DOHH2 (cell line): ENCODE data around the gene METRN.
A peak's percentile ranks its signal among the peaks of the same experiment; 100 is the strongest.

Source experiments
- H3F3A ChIP-seq: fragments of 200-600 bp; sonication (generic), shearing (Covaris generic); 2 replicates; pipeline ENCODE4 v1.6.0; 2016; ENCODE audit warnings: antibody characterized with exemption, mild to moderate bottlenecking; ENCODE audit not compliant: control insufficient read depth, insufficient read depth
- H3K27ac ChIP-seq: fragments of 200-600 bp; sonication (generic); 2 replicates; pipeline ENCODE4 v1.5.1; 2014; ENCODE audit warnings: low read depth, mild to moderate bottlenecking, low read length, moderate library complexity
- H3K27me3 ChIP-seq: fragments of 200-600 bp; sonication (generic); 2 replicates; pipeline ENCODE4 v1.6.1; 2014; ENCODE audit warnings: mild to moderate bottlenecking, low read length, mixed read lengths; ENCODE audit not compliant: control insufficient read depth
- H3K36me3 ChIP-seq: fragments of 200-600 bp; sonication (generic); 2 replicates; pipeline ENCODE4 v1.6.1; 2014; ENCODE audit warnings: mild to moderate bottlenecking, low read length, moderate library complexity, mixed read lengths; ENCODE audit not compliant: control insufficient read depth
- H3K4me1 ChIP-seq: fragments of 200-600 bp; sonication (generic); 2 replicates; pipeline ENCODE4 v1.6.1; 2014; ENCODE audit warnings: mild to moderate bottlenecking, low read length, mixed read lengths; ENCODE audit not compliant: control insufficient read depth
- H3K4me2 ChIP-seq: fragments of 200-600 bp; sonication (generic); 2 replicates; pipeline ENCODE4 v1.6.0; 2014; ENCODE audit warnings: mild to moderate bottlenecking, low read length, moderate library complexity
- H3K4me3 ChIP-seq: fragments of 200-600 bp; sonication (generic); 2 replicates; pipeline ENCODE4 v1.5.1; 2014; ENCODE audit warnings: mild to moderate bottlenecking, low read length, mixed read lengths
- H3K79me2 ChIP-seq: fragments of 200-600 bp; sonication (generic); 2 replicates; pipeline ENCODE4 v1.6.1; 2014; ENCODE audit warnings: mild to moderate bottlenecking, low read length, mixed read lengths; ENCODE audit not compliant: control insufficient read depth
- H3K9me2 ChIP-seq: fragments of 200-600 bp; sonication (generic); replicated peaks from 2 replicates; pipeline ENCODE4 v1.6.1; 2014; ENCODE audit warnings: mild to moderate bottlenecking, low read length, mixed read lengths; ENCODE audit not compliant: control insufficient read depth
- H3K9me3 ChIP-seq: fragments of 200-600 bp; sonication (generic); 2 replicates; pipeline ENCODE4 v1.6.1; 2014; ENCODE audit warnings: antibody characterized with exemption, low read length, mixed read lengths; ENCODE audit not compliant: control insufficient read depth, insufficient read depth
- H4K20me1 ChIP-seq: fragments of 200-600 bp; sonication (generic); 2 replicates; pipeline ENCODE4 v1.6.0; 2014; ENCODE audit warnings: low read depth, mild to moderate bottlenecking, antibody characterized with exemption, low read length, moderate library complexity; ENCODE audit not compliant: control insufficient read depth, insufficient read depth
- EZH2phosphoT487 ChIP-seq: fragments of 200-600 bp; sonication (generic); IDR thresholded peaks from 2 replicates; pipeline ENCODE4 v1.6.1; 2017; ENCODE audit warnings: borderline replicate concordance, mild to moderate bottlenecking, antibody characterized with exemption, low read length, moderate library complexity, mixed read lengths
- TF ChIP-seq, protein P1 (sequence below): fragments of 200-600 bp; sonication (generic); IDR thresholded peaks from one replicate; pipeline ENCODE4 v1.5.1; 2014; ENCODE audit warnings: antibody characterized with exemption, mild to moderate bottlenecking, low read depth, low read length; ENCODE audit not compliant: poor library complexity, severe bottlenecking

Gene METRN

GRCh38 chr16:680967-681745 lies 33.8 kb upstream of the METRN start:
- TF ChIP-seq, protein P1, sequence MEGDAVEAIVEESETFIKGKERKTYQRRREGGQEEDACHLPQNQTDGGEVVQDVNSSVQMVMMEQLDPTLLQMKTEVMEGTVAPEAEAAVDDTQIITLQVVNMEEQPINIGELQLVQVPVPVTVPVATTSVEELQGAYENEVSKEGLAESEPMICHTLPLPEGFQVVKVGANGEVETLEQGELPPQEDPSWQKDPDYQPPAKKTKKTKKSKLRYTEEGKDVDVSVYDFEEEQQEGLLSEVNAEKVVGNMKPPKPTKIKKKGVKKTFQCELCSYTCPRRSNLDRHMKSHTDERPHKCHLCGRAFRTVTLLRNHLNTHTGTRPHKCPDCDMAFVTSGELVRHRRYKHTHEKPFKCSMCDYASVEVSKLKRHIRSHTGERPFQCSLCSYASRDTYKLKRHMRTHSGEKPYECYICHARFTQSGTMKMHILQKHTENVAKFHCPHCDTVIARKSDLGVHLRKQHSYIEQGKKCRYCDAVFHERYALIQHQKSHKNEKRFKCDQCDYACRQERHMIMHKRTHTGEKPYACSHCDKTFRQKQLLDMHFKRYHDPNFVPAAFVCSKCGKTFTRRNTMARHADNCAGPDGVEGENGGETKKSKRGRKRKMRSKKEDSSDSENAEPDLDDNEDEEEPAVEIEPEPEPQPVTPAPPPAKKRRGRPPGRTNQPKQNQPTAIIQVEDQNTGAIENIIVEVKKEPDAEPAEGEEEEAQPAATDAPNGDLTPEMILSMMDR = peak; percentile 40
- TF ChIP-seq EZH2phosphoT487 = no peak
- Histone ChIP-seq H4K20me1 (peaks cover 19% of the 10 kb centered on the region), H3F3A (no peaks in the 10 kb centered on the region; the same call in 1 of the 2 replicates), H3K4me1 (peaks cover 45% of the 10 kb centered on the region), H3K4me3 (peak overlapping the region; percentile 98), H3K9me2 (no peaks in the 10 kb centered on the region), H3K27me3 (no peaks in the 10 kb centered on the region), H3K27ac (peak overlapping the region; percentile 60), H3K4me2 (peak overlapping the region; percentile 97), H3K79me2 (peaks cover 36% of the 10 kb centered on the region), H3K9me3 (no peaks in the 10 kb centered on the region), H3K36me3 (peaks cover 45% of the 10 kb centered on the region)

GRCh38 chr16:681746-682427 lies 33.0 kb upstream of the METRN start:
- H3K4me3 ChIP-seq = peak overlapping the region; percentile 98
- H3K9me2 ChIP-seq = no peaks in the 10 kb centered on the region
- TF ChIP-seq EZH2phosphoT487 = no peak
- TF ChIP-seq, protein P1 = no peak

DNA sequence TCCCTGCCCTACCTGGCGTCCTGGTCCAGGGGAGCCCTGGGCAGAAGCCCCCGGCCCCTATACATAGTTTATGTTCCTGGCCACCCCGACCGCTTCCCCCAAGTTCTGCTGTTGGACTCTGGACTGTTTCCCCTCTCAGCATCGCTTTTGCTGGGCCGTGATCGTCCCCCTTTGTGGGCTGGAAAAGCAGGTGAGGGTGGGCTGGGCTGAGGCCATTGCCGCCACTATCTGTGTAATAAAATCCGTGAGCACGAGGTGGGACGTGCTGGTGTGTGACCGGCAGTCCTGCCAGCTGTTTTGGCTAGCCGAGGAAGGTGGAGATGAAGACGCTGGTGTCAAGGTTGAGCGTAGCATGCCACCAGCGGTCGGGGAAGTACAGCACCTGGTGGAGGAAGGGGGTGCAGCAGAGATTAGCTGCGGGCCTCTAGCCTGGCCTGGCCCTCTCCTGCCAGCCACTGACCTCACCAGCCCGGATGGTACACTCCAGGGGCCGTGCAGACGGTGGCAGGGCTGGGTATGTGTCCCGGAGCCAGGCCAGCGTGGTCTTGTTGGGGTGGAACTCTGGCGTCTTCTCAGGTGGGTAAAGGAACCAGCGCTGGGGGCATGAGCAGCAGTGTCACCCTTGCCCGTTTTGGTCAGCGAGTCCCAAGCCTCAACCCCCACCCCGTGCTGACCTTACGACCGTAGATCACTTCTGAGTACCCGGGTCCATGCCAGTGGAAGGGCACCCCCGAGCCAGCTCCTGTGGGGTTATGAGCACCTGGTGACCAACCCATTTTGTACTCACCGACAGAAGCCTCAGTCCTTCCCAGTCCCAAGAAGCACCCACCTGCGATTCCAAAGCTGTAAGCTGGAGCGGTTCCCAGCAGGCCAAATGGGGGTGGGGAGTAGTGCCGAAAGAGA lies 32.2 kb upstream of the METRN start:
- Histone ChIP-seq H3F3A (no peaks in the 10 kb centered on the region; the same call in 1 of the 2 replicates), H3K9me3 (no peaks in the 10 kb centered on the region), H3K27ac (no peak overlapping the region)

More at GRCh38 chr16:681746-682427, 33.0 kb upstream of the METRN start:
- Histone ChIP-seq H3F3A (no peaks in the 10 kb centered on the region; the same call in 1 of the 2 replicates), H3K4me2 (peak overlapping the region; percentile 97), H3K9me3 (no peaks in the 10 kb centered on the region), H3K36me3 (peaks cover 52% of the 10 kb centered on the region), H3K27ac (no peak overlapping the region), H3K4me1 (peaks cover 45% of the 10 kb centered on the region), H4K20me1 (peaks cover 19% of the 10 kb centered on the region), H3K27me3 (no peaks in the 10 kb centered on the region), H3K79me2 (peaks cover 36% of the 10 kb centered on the region)

More for the DNA sequence above, 32.2 kb upstream of the METRN start:
- H3K27me3 ChIP-seq = no peaks in the 10 kb centered on the region
- H3K4me1 ChIP-seq = peaks cover 45% of the 10 kb centered on the region
- H3K9me2 ChIP-seq = no peaks in the 10 kb centered on the region
- H3K79me2 ChIP-seq = peaks cover 36% of the 10 kb centered on the region
- H3K4me2 ChIP-seq = peak overlapping the region; percentile 97
- TF ChIP-seq, protein P1 = no peak
- TF ChIP-seq EZH2phosphoT487 = no peak
- peak overlapping the region; percentile 93 for H3K4me3 ChIP-seq
- peaks cover 57% of the 10 kb centered on the region for H3K36me3 ChIP-seq
- H4K20me1 ChIP-seq = peaks cover 19% of the 10 kb centered on the region
